Thyroid gland (tissue), 4 donors: Measurements from ENCODE around the gene NSMCE1. TPM values are rescaled to one million over a fixed set of nuclear protein-coding genes. Genes with fewer than 3 reads are reported as not detected.

ENCODE experiments used
- DNase-seq, 2 donors: peaks; one replicate each; pipeline ENCODE4 v3.0.0-alpha.2; 2019
- H3K27ac ChIP-seq, 3 donors: fragments of 200-600 bp; sonication (generic); 1 replicate in 2 of 3; 2 replicates in 1 of 3; pipeline ENCODE4 v1.5.1; 2016 to 2019; ENCODE audit warnings: mild to moderate bottlenecking in 1 of 3, moderate library complexity in 1 of 3
- H3K27me3 ChIP-seq: fragments of 200-600 bp; sonication (generic); one replicate; pipeline ENCODE4 v1.5.1; 2019
- H3K36me3 ChIP-seq, 2 donors: fragments of 200-600 bp; sonication (generic); one replicate each; pipeline ENCODE4 v1.5.1; 2016 to 2019
- H3K4me1 ChIP-seq, 2 donors: fragments of 200-600 bp; sonication (generic); one replicate each; pipeline ENCODE4 v1.5.1; 2017 to 2019
- H3K4me3 ChIP-seq, 3 donors: fragments of 200-600 bp; sonication (generic); replicated peaks in 1 of 3; 1 replicate in 2 of 3; 2 replicates in 1 of 3; pipeline ENCODE4 v1.5.1; 2016; ENCODE audit warnings: mild to moderate bottlenecking in 1 of 3
- H3K9me3 ChIP-seq: fragments of 200-600 bp; sonication (generic); one replicate; pipeline ENCODE4 v1.5.1; 2017
- CTCF ChIP-seq, 6 experiments: fragments of 200-600 bp in 3 of 6; fragments of 450-650 bp in 3 of 6; sonication (generic) in 3 of 6; IDR thresholded peaks; one replicate each; pipeline ENCODE4 v1.5.1; 2016 to 2019; ENCODE audit warnings: antibody characterized with exemption in 6 of 6, mild to moderate bottlenecking in 2 of 6, inconsistent platforms in 1 of 6, moderate library complexity in 1 of 6
- POLR2A ChIP-seq, 2 donors: fragments of 450-650 bp; IDR thresholded peaks; one replicate each; pipeline ENCODE4 v1.6.1; 2017; ENCODE audit warnings: antibody characterized with exemption in 2 of 2, mild to moderate bottlenecking in 2 of 2, moderate library complexity in 1 of 2
- WGBS, 2 donors: methylation state at CpG; one replicate each; pipeline ENCODE4 v1.1.5; 2017; 5-methylcytosine and 5-hydroxymethylcytosine counted together
- intact Hi-C: fragments of 100-400 bp; cut with DNase I; formaldehyde crosslinking; loops from one replicate; pipeline ENCODE4 v1.15.1; 2023
- total RNA-seq, 4 donors: library from RNA; depleted of rRNA; stranded (reverse); fragments of >200 nt; gene quantifications; one replicate each; pipeline ENCODE4 v1.2.3, GENCODE V29; 2016

The NSMCE1 gene
- total RNA-seq, 4 donors from 2014 or later = 40.5 to 52.6 (median 48.8) TPM

GRCh38 chr16:27308792-27309191, 40.2 kb upstream of the NSMCE1 start:
- no peaks in the 10 kb centered on the region for H3K27me3 ChIP-seq
- WGBS, 2 donors = 94 to 95% methylated on average over 1 of the region's 1 CpG

DNA sequence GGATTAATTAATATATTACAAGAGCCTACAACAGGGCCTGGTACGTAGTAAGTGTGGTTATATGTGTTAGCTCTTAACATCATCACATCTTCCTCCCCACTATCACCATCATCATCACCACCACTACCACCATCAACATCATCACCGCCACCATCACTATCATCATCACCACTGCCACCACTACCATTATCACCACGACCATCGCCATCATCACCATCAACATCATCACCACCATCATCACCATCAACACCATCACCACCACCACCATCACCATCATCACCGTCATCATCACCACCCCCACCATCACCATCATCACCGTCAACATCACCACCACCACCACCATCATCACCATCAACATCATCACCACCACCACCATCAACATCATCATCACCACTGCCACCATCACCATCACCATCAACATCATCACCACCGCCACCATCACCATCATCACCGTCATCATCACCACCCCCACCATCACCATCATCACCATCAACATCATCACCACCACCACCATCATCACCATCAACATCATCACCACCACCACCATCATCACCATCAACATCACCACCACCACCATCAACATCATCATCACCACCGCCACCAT, 37.4 kb upstream of the NSMCE1 start:
- 93 to 95% methylated on average over 9 of the region's 9 CpGs for WGBS, 2 donors
- TF ChIP-seq POLR2A (IDR thresholded peaks at IDR 0.05) (no peak), CTCF (IDR thresholded peaks at IDR 0.05) (no peak)
- H3K9me3 ChIP-seq = no peaks in the 10 kb centered on the region
- H3K36me3 ChIP-seq = no peaks in the 10 kb centered on the region
- H3K4me3 ChIP-seq = no peak overlapping the region
- intact Hi-C loops = no loop called here
- DNase-seq = no peak
- no peak overlapping the region for H3K27ac ChIP-seq
- H3K4me1 ChIP-seq = no peaks in the 10 kb centered on the region
- no peaks in the 10 kb centered on the region for H3K27me3 ChIP-seq

More at GRCh38 chr16:27308792-27309191, 40.2 kb upstream of the NSMCE1 start:
- Histone ChIP-seq H3K36me3 (no peaks in the 10 kb centered on the region), H3K27ac (no peak overlapping the region), H3K4me3 (no peak overlapping the region), H3K9me3 (no peaks in the 10 kb centered on the region), H3K4me1 (no peaks in the 10 kb centered on the region)
- TF ChIP-seq POLR2A (IDR thresholded peaks at IDR 0.05) (no peak), CTCF (IDR thresholded peaks at IDR 0.05) (no peak)
- no peak for DNase-seq
- intact Hi-C loops = no loop called here

GRCh38 chr16:27304881-27305745, 36.5 kb upstream of the NSMCE1 start:
- H3K36me3 ChIP-seq = no peaks in the 10 kb centered on the region
- no peaks in the 10 kb centered on the region for H3K27me3 ChIP-seq
- WGBS, 2 donors = 60 to 90% methylated on average over 5 of the region's 5 CpGs
- no peak for DNase-seq
- H3K4me3 ChIP-seq = no peak overlapping the region
- intact Hi-C loops = no loop called here
- H3K4me1 ChIP-seq = no peaks in the 10 kb centered on the region
- no peaks in the 10 kb centered on the region for H3K9me3 ChIP-seq
- TF ChIP-seq POLR2A (IDR thresholded peaks at IDR 0.05) = no peak
- TF ChIP-seq CTCF (IDR thresholded peaks at IDR 0.05) = no peak
- no peak overlapping the region for H3K27ac ChIP-seq

DNA sequence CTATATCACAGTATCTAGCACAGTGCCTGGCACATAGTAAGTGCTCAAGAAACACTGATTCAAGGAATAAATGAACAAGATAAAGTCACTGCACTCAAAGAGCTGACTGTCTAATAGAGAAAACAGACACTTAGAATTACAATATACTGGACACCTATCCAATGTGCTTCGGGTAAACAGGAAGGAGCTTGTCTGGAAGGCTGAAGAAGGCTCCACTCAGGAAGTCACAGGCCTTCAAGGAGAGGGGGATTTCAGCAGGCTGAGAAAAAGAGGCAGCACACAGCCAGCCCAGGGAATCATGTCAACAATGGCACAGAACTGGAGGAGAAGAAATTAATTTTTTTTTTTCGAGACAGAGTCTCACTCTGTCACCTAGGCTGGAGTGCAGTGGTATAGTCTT, 35.5 kb upstream of the NSMCE1 start:
- H3K36me3 ChIP-seq = no peaks in the 10 kb centered on the region
- TF ChIP-seq CTCF (IDR thresholded peaks at IDR 0.05) (no peak), POLR2A (IDR thresholded peaks at IDR 0.05) (no peak)
- H3K27me3 ChIP-seq = no peaks in the 10 kb centered on the region
- no peak overlapping the region for H3K27ac ChIP-seq
- intact Hi-C loops = no loop called here
- no peak for DNase-seq
- 61% methylated on average over 2 of the region's 2 CpGs for WGBS, 2 donors
- H3K4me3 ChIP-seq = no peak overlapping the region
- H3K9me3 ChIP-seq = no peaks in the 10 kb centered on the region
- no peaks in the 10 kb centered on the region for H3K4me1 ChIP-seq
